GM19351 (cell line): ENCODE measurements around the gene BTG2.
"Not testable (repeated sequence)": the region's sequence is repeated elsewhere in the genome, so short reads cannot be mapped to it uniquely, and the experiment has no call there.

Source experiments
- ATAC-seq: cut with Tn5 transposase; IDR thresholded peaks from one replicate; pipeline ENCODE4 v1.9.1; 2021; ENCODE audit warnings: mild to moderate bottlenecking, moderate library complexity; ENCODE audit not compliant: unreplicated experiment

The BTG2 gene

GRCh38 chr1:203314025-203314759 is 8.9 kb downstream of the BTG2 start:
- ATAC-seq: not testable (repeated sequence)

GRCh38 chr1:203316626-203317093 is 11.3 kb downstream of the BTG2 start:
- ATAC-seq: no peak

GRCh38 chr1:203317429-203318228 is 12.3 kb downstream of the BTG2 start:
- no peak for ATAC-seq

GRCh38 chr1:203318229-203318517 is 12.9 kb downstream of the BTG2 start:
- ATAC-seq: no peak

GRCh38 chr1:203320591-203321272 is 15.4 kb downstream of the BTG2 start:
- ATAC-seq: peak; percentile 72

- ATAC-seq: no peak
Observed at GRCh38 chr1:203321273-203322052, 16.1 kb downstream of the BTG2 start.

GRCh38 chr1:203322500-203323179 is 17.3 kb downstream of the BTG2 start:
- no peak for ATAC-seq

GRCh38 chr1:203323587-203323986 is 18.3 kb downstream of the BTG2 start:
- no peak for ATAC-seq

GRCh38 chr1:203324105-203325025 is 19.0 kb downstream of the BTG2 start:
- no peak for ATAC-seq

GRCh38 chr1:203325026-203325417 is 19.7 kb downstream of the BTG2 start:
- peak; percentile 29 for ATAC-seq

GRCh38 chr1:203325418-203326091 is 20.2 kb downstream of the BTG2 start:
- no peak for ATAC-seq

GRCh38 chr1:203326830-203327683 is 21.7 kb downstream of the BTG2 start:
- ATAC-seq: peak; percentile 70

GRCh38 chr1:203327684-203328457 is 22.6 kb downstream of the BTG2 start:
- peak; percentile 28 for ATAC-seq

GRCh38 chr1:203328714-203329122 is 23.4 kb downstream of the BTG2 start:
- ATAC-seq: no peak

GRCh38 chr1:203331224-203331623 is 25.9 kb downstream of the BTG2 start:
- ATAC-seq: no peak

GRCh38 chr1:203335503-203335902 is 30.2 kb downstream of the BTG2 start:
- ATAC-seq: no peak

GRCh38 chr1:203336097-203336496 is 30.8 kb downstream of the BTG2 start:
- no peak for ATAC-seq
